Measurements from ENCODE around the gene PSME3. TPM values are rescaled to one million over a fixed set of nuclear protein-coding genes. Genes with fewer than 3 reads are reported as not detected.
"Not testable (repeated sequence)": the region's sequence is repeated elsewhere in the genome, so short reads cannot be mapped to it uniquely, and the experiment has no call there.

Gene PSME3
- total RNA-seq, 1 experiment from 2014 or later: 163 TPM

GRCh38 chr17:42883802-42884558 is 50.8 kb downstream of the PSME3 start:
- H3K4me2 ChIP-seq (ENCODE audit: low read length): no peak overlapping the region
- H3K27me3 ChIP-seq (ENCODE audit: insufficient read depth, low read length): no peaks in the 10 kb centered on the region
- ATAC-seq (no peak), DNase-seq (ENCODE audit: low read depth, low spot score) (no peak)
- no peaks in the 10 kb centered on the region for H3K9me2 ChIP-seq (ENCODE audit: insufficient read depth)
- H3K9me3 ChIP-seq (ENCODE audit: control insufficient read depth in 1 of 2, insufficient read depth in 1 of 2, low read depth in 1 of 2, low read length in 2 of 2): no peaks in the 10 kb centered on the region
- no peaks in the 10 kb centered on the region for H3K4me1 ChIP-seq (ENCODE audit: control insufficient read depth in 1 of 2, insufficient read depth in 2 of 2, low read length in 2 of 2)
- no peak overlapping the region for H3K27ac ChIP-seq (ENCODE audit: low read depth, low read length)
- ChIA-PET CTCF (no interaction called here), RAD21 (ENCODE audit: low non-redundant PET in 1 of 2, low total read pairs in 2 of 2, uncharacterized antibody in 2 of 2, unreplicated experiment in 2 of 2) (no interaction called here), POLR2A (no interaction called here)
- TF ChIP-seq EZH2phosphoT487 (IDR thresholded peaks at IDR 0.05; ENCODE audit: borderline replicate concordance) (no peak), RAD21 (IDR thresholded peaks at IDR 0.05; ENCODE audit: low read depth) (no peak), ZNF274 (IDR thresholded peaks at IDR 0.05; ENCODE audit: low read depth, low read length) (no peak), POLR2AphosphoS5 (IDR thresholded peaks at IDR 0.05; ENCODE audit: low read depth, low read length) (no peak), ZBTB33 (IDR thresholded peaks at IDR 0.05; ENCODE audit: extremely low read depth, insufficient replicate concordance, low read length) (no peak), EGR1 (IDR thresholded peaks at IDR 0.05; ENCODE audit: low read depth) (no peak), FOSL1 (IDR thresholded peaks at IDR 0.05; ENCODE audit: low read depth) (no peak), POLR2A (IDR thresholded peaks at IDR 0.05; ENCODE audit: borderline replicate concordance, extremely low read depth, insufficient read depth, insufficient read length) (no peak), REST (IDR thresholded peaks at IDR 0.05; ENCODE audit: low read depth) (no peak), SP1 (IDR thresholded peaks at IDR 0.05; ENCODE audit: low read depth) (no peak), YY1 (IDR thresholded peaks at IDR 0.05; ENCODE audit: extremely low read depth, insufficient replicate concordance, low read depth, low read length) (no peak), CEBPB (IDR thresholded peaks at IDR 0.05; ENCODE audit: low read depth) (no peak), SRF (IDR thresholded peaks at IDR 0.05; ENCODE audit: low read depth) (no peak), SIN3A (IDR thresholded peaks at IDR 0.05; ENCODE audit: low read depth) (no peak), ATF3 (IDR thresholded peaks at IDR 0.05) (no peak), ZFX (IDR thresholded peaks at IDR 0.05) (no peak), TCF7L2 (IDR thresholded peaks at IDR 0.05; ENCODE audit: borderline replicate concordance, extremely low read depth, insufficient read depth, insufficient read length) (no peak)
- H4K20me1 ChIP-seq (ENCODE audit: insufficient read depth): no peaks in the 10 kb centered on the region
- H3K9ac ChIP-seq (ENCODE audit: low read length): no peak overlapping the region
- no peak overlapping the region for H3K4me3 ChIP-seq (replicated peaks in 1 of 2; ENCODE audit: low read depth in 1 of 2, low read length in 2 of 2)
- no TSS peak for BruUV-seq (replicated peaks)
- intact Hi-C loops (cut with micrococcal nuclease): no loop called here
- no peaks in the 10 kb centered on the region for H3K36me3 ChIP-seq (ENCODE audit: control insufficient read depth in 1 of 2, insufficient read depth in 2 of 2, low read length in 2 of 2)
- no peaks in the 10 kb centered on the region for H3K79me2 ChIP-seq (ENCODE audit: insufficient read depth, low read length)
- no peak overlapping the region for H2AFZ ChIP-seq (ENCODE audit: low read depth, low read length, poor library complexity, severe bottlenecking)

- H3K36me3 ChIP-seq (ENCODE audit: control insufficient read depth in 1 of 2, insufficient read depth in 2 of 2, low read length in 2 of 2); H3K4me3 ChIP-seq (replicated peaks in 1 of 2; ENCODE audit: low read depth in 1 of 2, low read length in 2 of 2); intact Hi-C loops (cut with micrococcal nuclease); CTCF ChIA-PET; H3K27ac ChIP-seq (ENCODE audit: low read depth, low read length); DNase-seq (ENCODE audit: low read depth, low spot score); ATAC-seq; H3K79me2 ChIP-seq (ENCODE audit: insufficient read depth, low read length); RAD21 ChIA-PET (ENCODE audit: low non-redundant PET in 1 of 2, low total read pairs in 2 of 2, uncharacterized antibody in 2 of 2, unreplicated experiment in 2 of 2); BruUV-seq (replicated peaks); H2AFZ ChIP-seq (ENCODE audit: low read depth, low read length, poor library complexity, severe bottlenecking); H3K9me3 ChIP-seq (ENCODE audit: control insufficient read depth in 1 of 2, insufficient read depth in 1 of 2, low read depth in 1 of 2, low read length in 2 of 2); POLR2A ChIA-PET; H3K4me2 ChIP-seq (ENCODE audit: low read length); H3K9me2 ChIP-seq (ENCODE audit: insufficient read depth); H3K27me3 ChIP-seq (ENCODE audit: insufficient read depth, low read length); H3K9ac ChIP-seq (ENCODE audit: low read length); H4K20me1 ChIP-seq (ENCODE audit: insufficient read depth); H3K4me1 ChIP-seq (ENCODE audit: control insufficient read depth in 1 of 2, insufficient read depth in 2 of 2, low read length in 2 of 2): not testable (repeated sequence)
Observed at GRCh38 chr17:42885806-42886205, 52.6 kb downstream of the PSME3 start.
